AG04449 (cell line): ENCODE measurements around the gene CRIP1.
A peak's percentile ranks its signal among the peaks of the same experiment; 100 is the strongest.

Source experiments
- CTCF ChIA-PET: fragments of 350-600 bp; formaldehyde crosslinking; extraction: SDS; loops from one replicate; lab custom pipeline; 2021; ENCODE audit warnings: antibody characterized with exemption; lab: Yijun Ruan, JAX
- POLR2A ChIA-PET: fragments of 400-600, 350-600 bp; formaldehyde crosslinking; extraction: SDS; loops from one replicate; lab custom pipeline; 2020; ENCODE audit warnings: antibody characterized with exemption, inconsistent platforms; lab: Yijun Ruan, JAX
- DNase-seq: peaks from one replicate; pipeline ENCODE4 v3.0.0-alpha.2; 2010; ENCODE audit warnings: low read depth, low spot score
- H3K4me3 ChIP-seq: 2 replicates; pipeline ENCODE4 v1.5.1; 2011; ENCODE audit warnings: low read depth, mild to moderate bottlenecking, control low read depth, low read length
- TF ChIP-seq, protein P1 (sequence below): IDR thresholded peaks from one replicate; pipeline ENCODE4 v1.5.1; 2011; ENCODE audit warnings: mild to moderate bottlenecking, moderate library complexity, low read length, control low read depth, inconsistent platforms; ENCODE audit not compliant: insufficient read depth; ENCODE audit errors: missing control alignments

CRIP1 gene

GRCh38 chr14:105471297-105471821, 15.3 kb upstream of the CRIP1 start:
- CTCF ChIA-PET = interaction anchor here (1.0 to 4.1 kb wide), 3 partner anchors 10 to 19 kb away, joined by 3 to 40 read pairs (median 6); no protein-coding TSS in a partner anchor
- POLR2A ChIA-PET = no interaction called here
- no peak overlapping the region for H3K4me3 ChIP-seq
- no peak for DNase-seq
- TF ChIP-seq, protein P1, sequence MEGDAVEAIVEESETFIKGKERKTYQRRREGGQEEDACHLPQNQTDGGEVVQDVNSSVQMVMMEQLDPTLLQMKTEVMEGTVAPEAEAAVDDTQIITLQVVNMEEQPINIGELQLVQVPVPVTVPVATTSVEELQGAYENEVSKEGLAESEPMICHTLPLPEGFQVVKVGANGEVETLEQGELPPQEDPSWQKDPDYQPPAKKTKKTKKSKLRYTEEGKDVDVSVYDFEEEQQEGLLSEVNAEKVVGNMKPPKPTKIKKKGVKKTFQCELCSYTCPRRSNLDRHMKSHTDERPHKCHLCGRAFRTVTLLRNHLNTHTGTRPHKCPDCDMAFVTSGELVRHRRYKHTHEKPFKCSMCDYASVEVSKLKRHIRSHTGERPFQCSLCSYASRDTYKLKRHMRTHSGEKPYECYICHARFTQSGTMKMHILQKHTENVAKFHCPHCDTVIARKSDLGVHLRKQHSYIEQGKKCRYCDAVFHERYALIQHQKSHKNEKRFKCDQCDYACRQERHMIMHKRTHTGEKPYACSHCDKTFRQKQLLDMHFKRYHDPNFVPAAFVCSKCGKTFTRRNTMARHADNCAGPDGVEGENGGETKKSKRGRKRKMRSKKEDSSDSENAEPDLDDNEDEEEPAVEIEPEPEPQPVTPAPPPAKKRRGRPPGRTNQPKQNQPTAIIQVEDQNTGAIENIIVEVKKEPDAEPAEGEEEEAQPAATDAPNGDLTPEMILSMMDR = peak; percentile 10

DNA sequence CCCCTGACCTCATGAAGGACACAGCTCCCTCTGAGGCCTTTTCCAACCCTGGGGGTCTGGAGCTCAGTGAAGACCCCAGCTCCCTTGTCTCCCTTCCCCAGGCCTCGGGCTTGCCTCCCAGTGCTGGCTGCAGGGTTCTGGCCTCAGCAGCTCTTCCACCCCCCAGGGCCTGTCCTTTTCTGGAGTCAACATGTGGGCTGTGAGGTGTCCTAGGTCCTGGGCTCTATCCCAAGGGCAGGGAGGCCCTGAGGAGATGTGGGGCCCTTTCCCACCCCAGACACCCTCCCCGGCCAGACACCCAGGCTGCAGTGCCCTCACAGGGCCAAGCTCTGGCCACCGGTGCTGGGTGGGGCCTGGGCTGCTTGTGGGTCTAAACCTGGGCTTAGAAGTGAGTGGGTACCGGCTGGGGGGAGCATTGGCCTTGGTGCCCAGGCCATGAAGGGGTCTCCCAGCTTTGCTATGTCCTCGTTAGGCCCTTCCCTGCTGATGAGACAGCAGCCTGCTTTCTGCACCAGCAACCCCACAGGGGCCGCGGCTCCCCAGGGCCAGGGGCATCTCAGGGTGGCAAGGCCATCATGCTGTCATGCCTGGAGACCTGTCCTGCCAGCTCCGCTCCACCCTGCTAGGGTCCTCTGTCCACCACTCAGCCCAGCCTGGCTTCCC, 14.7 kb upstream of the CRIP1 start:
- DNase-seq = no peak
- CTCF ChIA-PET = interaction anchor here (1.0 to 4.1 kb wide), 2 partner anchors 10 to 12 kb away, joined by 3 to 40 read pairs; no protein-coding TSS in a partner anchor
- no peak overlapping the region for H3K4me3 ChIP-seq
- POLR2A ChIA-PET = no interaction called here
- TF ChIP-seq, protein P1 = no peak

DNA sequence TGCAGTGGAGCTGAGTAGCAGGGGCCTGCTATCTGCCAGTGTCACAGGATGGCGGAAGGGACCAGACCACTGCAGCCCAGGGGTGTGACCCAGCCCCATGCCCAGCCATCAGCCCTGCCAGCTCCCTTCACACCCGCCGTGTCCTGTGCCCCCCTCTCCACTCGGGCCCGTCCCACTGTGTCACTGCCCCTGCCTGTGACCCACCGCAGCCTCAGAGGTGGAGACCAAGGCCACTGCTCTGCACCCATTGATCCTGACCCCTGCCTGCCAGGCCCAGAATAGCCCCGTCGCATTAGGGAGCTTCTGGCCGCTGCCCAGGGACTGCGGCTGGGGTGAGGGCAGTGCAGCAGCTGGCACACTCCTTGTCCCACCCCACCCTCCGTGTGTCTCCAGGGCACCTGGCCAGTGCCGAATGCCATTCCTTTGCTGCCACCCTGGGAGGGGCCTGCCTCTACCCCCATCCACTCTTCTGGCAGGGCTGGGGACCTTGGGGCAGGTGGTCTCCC, 14.1 kb upstream of the CRIP1 start:
- ChIA-PET POLR2A (no interaction called here), CTCF (interaction anchor here (1.0 to 4.1 kb wide), 2 partner anchors 9 to 12 kb away, joined by 3 to 40 read pairs; no protein-coding TSS in a partner anchor)
- TF ChIP-seq, protein P1 = no peak
- DNase-seq = no peak
- no peak overlapping the region for H3K4me3 ChIP-seq

DNA sequence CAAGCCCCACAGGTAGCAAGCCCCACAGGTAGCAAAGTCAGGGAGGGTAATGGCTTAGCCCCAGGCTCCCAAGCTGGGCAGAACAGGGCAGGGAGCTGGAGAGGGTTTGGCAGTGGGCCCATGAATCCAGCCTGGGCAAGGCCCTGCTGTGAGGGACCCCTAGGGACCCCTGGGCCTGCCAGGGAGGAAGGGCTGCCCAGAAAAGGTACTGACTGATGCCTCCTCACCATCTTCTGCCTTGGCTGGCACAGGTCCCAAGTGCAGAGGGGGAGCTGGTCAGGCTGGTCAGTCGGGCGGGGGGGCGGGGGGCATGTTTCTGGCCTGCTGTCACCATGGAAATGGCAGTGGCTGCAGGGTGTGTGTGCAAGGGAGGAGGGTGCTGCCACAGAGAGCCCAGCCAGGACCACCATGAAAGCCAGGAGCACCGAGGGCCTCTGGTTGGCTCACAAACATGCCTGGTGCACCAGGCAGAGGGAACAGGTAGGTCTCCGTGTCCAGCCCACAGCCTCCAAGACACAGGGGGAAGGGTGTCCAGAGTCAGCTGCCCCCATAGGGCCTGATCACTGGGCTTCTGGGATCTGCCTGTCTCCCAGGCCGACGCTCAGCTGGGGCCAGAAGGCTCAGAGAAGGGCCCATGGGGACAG, 13.5 kb upstream of the CRIP1 start:
- POLR2A ChIA-PET = no interaction called here
- CTCF ChIA-PET = interaction anchor here (4.1 kb wide), 1 partner anchor 8 kb away, joined by 40 read pairs; no protein-coding TSS in a partner anchor
- TF ChIP-seq, protein P1 = no peak
- no peak for DNase-seq
- H3K4me3 ChIP-seq = no peak overlapping the region

- POLR2A ChIA-PET = no interaction called here
- DNase-seq = no peak
- H3K4me3 ChIP-seq = peak overlapping the region; percentile 62
- TF ChIP-seq, protein P1 = no peak
- CTCF ChIA-PET = no interaction called here
Measured at GRCh38 chr14:105473677-105474482, 12.8 kb upstream of the CRIP1 start.
